HG03064 (cell line): ENCODE measurements around the gene MATN4.

Experiments used
- ATAC-seq: cut with Tn5 transposase; IDR thresholded peaks from one replicate; pipeline ENCODE4 v1.9.1; 2021; ENCODE audit warnings: low read depth; ENCODE audit not compliant: unreplicated experiment

Gene MATN4

DNA sequence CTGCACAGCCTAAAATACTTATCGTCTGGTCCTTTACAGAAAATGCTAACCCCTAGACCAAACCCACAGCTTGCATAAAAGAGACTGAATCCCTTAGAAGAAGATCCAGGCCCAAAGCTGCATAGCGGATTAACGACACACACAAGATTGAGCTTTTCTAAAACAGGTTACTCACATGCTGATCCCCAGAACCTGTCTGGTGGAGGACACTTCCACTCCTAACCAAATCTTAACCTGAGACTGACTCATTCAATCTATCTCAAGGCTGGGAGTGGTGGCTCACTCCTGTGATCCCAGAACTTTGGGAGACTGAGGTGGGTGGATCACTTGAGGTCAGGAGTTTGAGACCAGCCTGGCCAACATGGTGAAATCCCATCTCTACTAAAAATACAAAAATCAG lies 50.9 kb downstream of the MATN4 start:
- ATAC-seq = no peak

DNA sequence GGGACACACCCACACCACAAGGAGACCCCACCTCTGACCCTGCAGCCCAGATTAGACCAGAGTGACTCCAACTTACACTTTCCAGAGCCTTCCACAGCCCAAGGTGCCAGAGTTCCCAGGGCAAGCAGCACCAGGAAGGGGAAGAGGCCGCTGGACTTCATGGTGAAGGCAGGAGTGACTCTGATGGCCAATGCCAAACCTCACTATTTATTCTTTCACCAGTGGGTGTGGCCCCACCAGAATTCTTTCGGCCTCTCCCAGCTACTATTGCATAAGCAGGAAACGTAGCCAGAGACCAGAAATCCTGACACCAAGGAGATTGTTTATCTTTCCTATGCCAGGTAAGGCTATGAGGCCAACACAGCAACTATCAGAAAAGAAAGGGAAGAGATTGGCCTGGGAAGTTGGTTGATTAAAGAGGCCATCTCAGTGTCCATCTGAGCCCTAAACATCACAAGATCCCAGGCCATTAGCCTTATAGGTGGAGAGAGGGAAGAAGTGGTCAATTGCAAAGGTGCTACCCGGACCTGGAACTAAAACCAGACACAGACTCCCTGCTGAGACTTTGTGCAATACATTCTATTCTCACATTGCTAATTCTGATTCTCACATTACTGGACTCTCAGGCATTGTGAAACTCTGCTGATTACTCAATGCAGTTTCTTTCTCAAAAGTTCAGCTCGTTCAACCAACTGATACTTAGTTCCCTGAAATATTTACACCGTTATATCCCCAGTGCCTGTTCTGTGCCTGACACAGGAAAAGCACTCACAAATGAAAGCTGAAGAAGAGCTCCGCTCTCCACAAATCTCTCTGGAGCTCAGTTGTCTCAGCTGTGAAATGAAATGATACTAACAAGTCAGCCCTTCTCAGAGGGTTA lies 53.5 kb downstream of the MATN4 start, which contains the start of gene SLPI:
TSS of gene SLPI (minus strand) at position 182 of the 880 bp plus-strand sequence. CDS start at position 161, 21 bp downstream.
- no peak for ATAC-seq

DNA sequence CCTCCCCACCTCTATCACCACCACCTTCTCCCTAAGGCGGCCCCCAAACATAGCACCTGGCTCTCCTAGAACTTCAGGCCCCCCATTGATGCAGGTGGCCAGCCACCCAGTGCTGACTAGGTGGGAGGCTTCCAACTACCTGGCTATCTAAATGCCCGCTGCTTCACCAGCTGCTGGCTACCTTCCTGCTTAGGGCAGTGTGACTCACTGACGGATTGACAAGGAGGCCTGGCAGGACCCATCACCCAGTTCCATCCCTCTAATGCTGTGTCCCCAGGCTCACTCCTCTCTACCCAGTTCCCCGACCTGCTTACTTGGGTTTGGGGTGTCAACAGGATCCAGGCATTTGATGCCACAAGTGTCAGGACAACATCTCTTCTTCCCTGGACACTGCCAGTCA lies 54.8 kb downstream of the MATN4 start:
- no peak for ATAC-seq

DNA sequence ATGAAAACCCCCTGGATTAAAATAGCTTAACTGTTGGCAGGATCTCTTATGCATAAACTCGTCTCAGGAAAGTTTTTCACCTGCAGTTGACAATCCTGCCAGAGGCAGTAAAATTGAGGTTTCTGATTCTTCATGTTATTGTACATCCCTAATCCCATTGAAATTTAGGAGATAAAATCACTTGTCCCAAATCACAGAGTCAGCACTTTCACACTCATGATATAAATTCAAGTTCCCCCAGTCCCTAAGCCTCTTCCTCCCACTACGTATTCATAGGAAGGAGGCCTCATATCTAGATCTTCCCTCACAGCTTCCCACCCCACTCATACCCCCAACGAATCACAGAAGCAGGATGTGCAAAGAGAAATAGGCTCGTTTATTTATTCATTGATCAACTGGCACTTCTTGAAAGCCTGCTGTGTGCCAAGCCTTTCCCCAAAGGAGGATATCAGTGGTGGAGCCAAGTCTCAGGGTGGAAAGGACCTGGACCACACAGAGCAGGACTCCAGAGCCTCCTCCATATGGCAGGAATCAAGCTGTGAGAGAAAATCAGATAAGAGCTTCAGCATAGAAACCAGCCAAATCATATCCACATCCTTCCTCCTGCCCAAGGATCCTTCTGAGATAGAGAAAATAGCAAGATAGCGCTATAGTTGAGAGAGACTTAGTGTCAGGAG lies 56.1 kb downstream of the MATN4 start:
- ATAC-seq = no peak

DNA sequence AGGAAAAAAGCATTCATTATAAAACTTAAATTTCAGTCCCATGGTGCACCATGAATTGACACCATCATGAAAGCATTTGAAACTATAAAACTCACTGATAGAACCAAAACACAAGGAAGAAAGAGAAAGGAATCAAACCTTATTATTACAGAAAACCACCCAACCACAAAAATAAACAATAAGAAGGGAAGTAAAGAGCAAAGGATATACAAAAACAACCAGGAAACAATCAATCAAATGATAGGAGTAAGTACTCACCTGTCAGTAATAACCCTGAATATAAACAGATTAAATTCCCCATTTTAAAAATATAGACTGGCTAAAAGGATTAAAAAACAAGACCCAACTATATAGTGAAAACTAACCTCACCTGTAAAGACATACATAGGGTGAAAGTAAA lies 59.5 kb downstream of the MATN4 start:
- ATAC-seq = no peak

DNA sequence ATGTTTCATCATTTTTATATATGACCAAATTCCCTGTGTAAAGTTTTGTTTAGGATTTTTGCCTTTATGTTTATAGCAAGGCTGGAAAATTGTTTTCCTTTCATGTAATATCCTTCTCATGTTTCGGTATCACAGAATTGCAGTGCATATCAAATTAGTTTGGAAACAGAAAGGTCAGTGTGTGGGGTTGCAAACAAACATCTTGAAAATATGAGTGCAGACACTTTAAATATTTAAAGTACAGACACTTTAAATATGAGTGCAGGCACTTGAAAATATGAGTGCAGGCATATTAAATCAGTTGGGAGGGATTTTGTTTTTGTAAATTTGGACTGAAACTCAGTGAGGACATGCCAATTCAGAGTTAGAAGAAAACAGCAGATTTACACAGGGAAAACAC lies 60.2 kb downstream of the MATN4 start:
- ATAC-seq = no peak

DNA sequence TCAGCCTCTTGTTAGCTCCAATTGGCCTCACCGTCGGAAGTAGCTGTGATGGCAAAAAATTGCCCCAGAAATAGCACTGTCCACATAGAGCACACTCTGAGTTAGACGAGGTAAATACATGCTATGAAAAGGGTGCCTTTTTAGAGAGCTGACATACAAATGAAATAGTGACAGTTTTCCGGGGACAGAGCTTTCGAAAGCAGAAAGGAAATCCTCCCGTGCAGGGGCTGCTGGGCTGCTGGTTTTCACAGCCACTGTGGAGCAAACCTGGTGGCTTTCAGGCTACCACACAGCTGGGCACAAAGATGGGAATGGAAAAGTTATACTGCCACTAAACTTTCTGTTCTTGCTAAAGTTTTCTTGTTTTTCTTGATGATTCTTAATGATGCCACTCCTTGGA lies 62.0 kb downstream of the MATN4 start:
- ATAC-seq = no peak
